Activated naive CD8-positive, alpha-beta T cell treated with anti-CD3 and anti-CD28 coated beads, Interleukin-2, amount 50 U/mL, for 24 hours (primary cell): ENCODE measurements around the gene MTCH1.
A peak's percentile ranks its signal among the peaks of the same experiment; 100 is the strongest.

Experiments used
- ATAC-seq: fragments of 150-1000 bp; cut with Tn5 transposase; one replicate; pipeline ENCODE4 v1.10.0; 2021
- DNase-seq: peaks from one replicate; pipeline ENCODE4 v3.0.0; 2021
- H3K27ac Mint-ChIP-seq: one replicate; pipeline ENCODE4 v1.8.0; 2021; ENCODE audit warnings: mild to moderate bottlenecking, mixed read lengths
- H3K27me3 Mint-ChIP-seq: one replicate; pipeline ENCODE4 v1.8.0; 2021; ENCODE audit warnings: mixed read lengths
- H3K36me3 Mint-ChIP-seq: one replicate; pipeline ENCODE4 v1.8.0; 2021; ENCODE audit warnings: low read depth, mixed read lengths
- H3K4me1 Mint-ChIP-seq: one replicate; pipeline ENCODE4 v1.8.0; 2021; ENCODE audit warnings: mixed read lengths
- H3K4me3 Mint-ChIP-seq: one replicate; pipeline ENCODE4 v1.8.0; 2021; ENCODE audit warnings: mild to moderate bottlenecking, moderate library complexity, mixed read lengths
- H3K9me3 Mint-ChIP-seq: one replicate; pipeline ENCODE4 v1.8.0; 2021; ENCODE audit warnings: mixed read lengths

The MTCH1 gene

GRCh38 chr6:36986704-36987047, 680 bp upstream of the MTCH1 start:
- Mint-ChIP-seq H3K27me3 (no peaks in the 10 kb centered on the region), H3K9me3 (no peaks in the 10 kb centered on the region), H3K27ac (peak overlapping the region; percentile 95), H3K36me3 (peaks cover 6% of the 10 kb centered on the region), H3K4me1 (peaks cover 16% of the 10 kb centered on the region), H3K4me3 (peak overlapping the region; percentile 98)
- DNase-seq = no peak
- no peak for ATAC-seq

GRCh38 chr6:36985417-36985807, 584 bp downstream of the MTCH1 start:
- Mint-ChIP-seq H3K4me3 (no peak overlapping the region), H3K27me3 (no peaks in the 10 kb centered on the region), H3K4me1 (peaks cover 25% of the 10 kb centered on the region), H3K9me3 (no peaks in the 10 kb centered on the region), H3K36me3 (peaks cover 9% of the 10 kb centered on the region), H3K27ac (no peak overlapping the region)
- ATAC-seq (no peak), DNase-seq (no peak)

- H3K4me1 Mint-ChIP-seq = peaks cover 30% of the 10 kb centered on the region
- ATAC-seq = peak; percentile 34
- peaks cover 11% of the 10 kb centered on the region for H3K36me3 Mint-ChIP-seq
- no peaks in the 10 kb centered on the region for H3K27me3 Mint-ChIP-seq
- H3K9me3 Mint-ChIP-seq = no peaks in the 10 kb centered on the region
- H3K4me3 Mint-ChIP-seq = no peak overlapping the region
- peak; percentile 73 for DNase-seq
- H3K27ac Mint-ChIP-seq = no peak overlapping the region
Observed at GRCh38 chr6:36984581-36985416, 1.2 kb downstream of the MTCH1 start.

DNA sequence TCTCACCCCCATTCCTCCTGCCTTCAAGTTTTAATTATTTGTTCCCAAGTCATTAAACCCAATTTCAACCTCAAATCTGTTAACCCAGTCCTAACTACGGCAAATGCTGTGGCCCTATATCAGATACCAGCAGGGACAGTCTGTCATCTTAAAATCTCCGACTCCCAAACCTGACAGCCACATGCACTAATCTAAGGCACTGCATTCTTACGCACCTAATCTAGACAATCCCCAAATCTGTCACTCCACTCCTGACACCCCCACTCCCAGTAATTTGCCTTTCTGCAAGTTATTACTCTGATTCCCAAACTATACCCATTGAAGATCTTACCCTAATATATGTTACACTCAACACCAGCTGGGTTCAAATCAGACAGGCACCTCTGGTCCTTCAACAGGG, 2.5 kb downstream of the MTCH1 start:
- no peak for DNase-seq
- H3K36me3 Mint-ChIP-seq = peaks cover 16% of the 10 kb centered on the region
- peaks cover 33% of the 10 kb centered on the region for H3K4me1 Mint-ChIP-seq

GRCh38 chr6:36980876-36981619, 4.9 kb downstream of the MTCH1 start:
- peaks cover 25% of the 10 kb centered on the region for H3K36me3 Mint-ChIP-seq
- H3K9me3 Mint-ChIP-seq = no peaks in the 10 kb centered on the region
- ATAC-seq (no peak), DNase-seq (no peak)
- no peaks in the 10 kb centered on the region for H3K27me3 Mint-ChIP-seq
- H3K4me3 Mint-ChIP-seq = no peak overlapping the region
- peaks cover 22% of the 10 kb centered on the region for H3K4me1 Mint-ChIP-seq
- no peak overlapping the region for H3K27ac Mint-ChIP-seq

More for the DNA sequence above, 2.5 kb downstream of the MTCH1 start:
- no peak overlapping the region for H3K4me3 Mint-ChIP-seq
- H3K27me3 Mint-ChIP-seq = no peaks in the 10 kb centered on the region
- ATAC-seq = no peak
- H3K27ac Mint-ChIP-seq = no peak overlapping the region
- H3K9me3 Mint-ChIP-seq = no peaks in the 10 kb centered on the region

- H3K4me1 Mint-ChIP-seq = peaks cover 22% of the 10 kb centered on the region
- ATAC-seq (no peak), DNase-seq (no peak)
- H3K27ac Mint-ChIP-seq = peak overlapping the region; percentile 55
- H3K9me3 Mint-ChIP-seq = no peaks in the 10 kb centered on the region
- no peak overlapping the region for H3K4me3 Mint-ChIP-seq
- H3K36me3 Mint-ChIP-seq = peaks cover 31% of the 10 kb centered on the region
- H3K27me3 Mint-ChIP-seq = no peaks in the 10 kb centered on the region
Observed at GRCh38 chr6:36980129-36980528, 5.9 kb downstream of the MTCH1 start.

DNA sequence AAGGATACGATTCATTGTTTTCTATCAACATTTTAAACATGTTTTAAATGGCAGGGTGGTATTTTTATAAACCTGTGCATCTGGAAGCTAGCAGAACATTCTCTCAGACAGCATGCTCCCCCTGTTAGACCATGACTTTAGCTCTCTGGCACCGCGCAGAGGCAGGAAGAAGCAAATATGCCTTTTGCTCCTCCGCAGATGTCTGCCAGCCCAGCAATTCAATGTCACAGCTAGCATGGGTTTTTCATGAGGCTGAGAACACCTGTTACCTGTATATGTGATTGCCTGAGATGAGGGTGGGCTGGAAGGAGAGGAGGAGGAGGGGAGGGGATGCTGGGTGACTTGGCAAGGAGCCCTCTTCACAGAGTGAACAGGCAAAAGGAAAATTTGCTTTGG, 6.7 kb downstream of the MTCH1 start:
- peaks cover 22% of the 10 kb centered on the region for H3K4me1 Mint-ChIP-seq
- H3K4me3 Mint-ChIP-seq = no peak overlapping the region
- peak overlapping the region; percentile 15 for H3K27ac Mint-ChIP-seq
- no peaks in the 10 kb centered on the region for H3K9me3 Mint-ChIP-seq
- no peaks in the 10 kb centered on the region for H3K27me3 Mint-ChIP-seq
- ATAC-seq (no peak), DNase-seq (no peak)
- H3K36me3 Mint-ChIP-seq = peaks cover 32% of the 10 kb centered on the region

GRCh38 chr6:36978421-36979346, 7.3 kb downstream of the MTCH1 start:
- Mint-ChIP-seq H3K4me3 (no peak overlapping the region), H3K9me3 (no peaks in the 10 kb centered on the region), H3K36me3 (peaks cover 34% of the 10 kb centered on the region)

GRCh38 chr6:36977470-36977941, 8.5 kb downstream of the MTCH1 start:
- Mint-ChIP-seq H3K4me3 (no peak overlapping the region), H3K36me3 (peaks cover 41% of the 10 kb centered on the region), H3K4me1 (peaks cover 22% of the 10 kb centered on the region), H3K9me3 (no peaks in the 10 kb centered on the region), H3K27ac (no peak overlapping the region), H3K27me3 (no peaks in the 10 kb centered on the region)
- ATAC-seq (no peak), DNase-seq (no peak)

More at GRCh38 chr6:36978421-36979346, 7.3 kb downstream of the MTCH1 start:
- ATAC-seq (no peak), DNase-seq (no peak)
- Mint-ChIP-seq H3K4me1 (peaks cover 22% of the 10 kb centered on the region), H3K27me3 (no peaks in the 10 kb centered on the region), H3K27ac (peak overlapping the region; percentile 15)

GRCh38 chr6:36976931-36977330, 9.1 kb downstream of the MTCH1 start:
- peaks cover 20% of the 10 kb centered on the region for H3K4me1 Mint-ChIP-seq
- ATAC-seq (no peak), DNase-seq (no peak)
- no peaks in the 10 kb centered on the region for H3K27me3 Mint-ChIP-seq
- H3K36me3 Mint-ChIP-seq = peaks cover 42% of the 10 kb centered on the region
- H3K4me3 Mint-ChIP-seq = no peak overlapping the region
- no peaks in the 10 kb centered on the region for H3K9me3 Mint-ChIP-seq
- H3K27ac Mint-ChIP-seq = no peak overlapping the region

DNA sequence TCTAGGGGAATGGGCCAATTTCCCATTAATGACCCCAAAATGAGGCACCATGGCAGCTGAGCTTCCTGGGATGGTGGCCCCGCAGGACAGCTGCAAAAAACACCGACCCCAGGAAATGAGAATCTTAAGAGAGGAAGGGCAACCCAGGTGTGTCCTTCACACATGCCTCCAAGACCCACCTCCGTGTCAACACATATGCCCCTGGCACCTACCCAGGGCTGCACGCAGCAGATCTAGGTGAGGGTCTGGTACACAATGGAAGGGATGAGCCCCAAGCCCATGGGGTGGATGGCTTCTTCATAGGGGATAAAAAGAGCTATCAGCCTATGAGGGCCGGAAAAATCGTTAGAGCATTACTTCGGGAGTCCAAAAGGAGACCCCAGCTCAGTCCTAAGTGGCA, 9.5 kb downstream of the MTCH1 start:
- ATAC-seq (no peak), DNase-seq (no peak)
- H3K36me3 Mint-ChIP-seq = peaks cover 43% of the 10 kb centered on the region
- peaks cover 15% of the 10 kb centered on the region for H3K4me1 Mint-ChIP-seq
- no peaks in the 10 kb centered on the region for H3K27me3 Mint-ChIP-seq
- no peaks in the 10 kb centered on the region for H3K9me3 Mint-ChIP-seq
- H3K4me3 Mint-ChIP-seq = no peak overlapping the region
- no peak overlapping the region for H3K27ac Mint-ChIP-seq

- DNase-seq (no peak), ATAC-seq (no peak)
- Mint-ChIP-seq H3K9me3 (no peaks in the 10 kb centered on the region), H3K4me3 (no peak overlapping the region), H3K36me3 (peaks cover 43% of the 10 kb centered on the region), H3K27me3 (no peaks in the 10 kb centered on the region), H3K4me1 (peaks cover 12% of the 10 kb centered on the region), H3K27ac (no peak overlapping the region)
Observed at GRCh38 chr6:36976007-36976264, 10.1 kb downstream of the MTCH1 start.

GRCh38 chr6:36975231-36976006, 10.6 kb downstream of the MTCH1 start:
- Mint-ChIP-seq H3K27ac (no peak overlapping the region), H3K4me3 (no peak overlapping the region), H3K27me3 (no peaks in the 10 kb centered on the region), H3K36me3 (peaks cover 43% of the 10 kb centered on the region), H3K4me1 (peaks cover 8% of the 10 kb centered on the region), H3K9me3 (no peaks in the 10 kb centered on the region)
- DNase-seq = no peak
- ATAC-seq = no peak

DNA sequence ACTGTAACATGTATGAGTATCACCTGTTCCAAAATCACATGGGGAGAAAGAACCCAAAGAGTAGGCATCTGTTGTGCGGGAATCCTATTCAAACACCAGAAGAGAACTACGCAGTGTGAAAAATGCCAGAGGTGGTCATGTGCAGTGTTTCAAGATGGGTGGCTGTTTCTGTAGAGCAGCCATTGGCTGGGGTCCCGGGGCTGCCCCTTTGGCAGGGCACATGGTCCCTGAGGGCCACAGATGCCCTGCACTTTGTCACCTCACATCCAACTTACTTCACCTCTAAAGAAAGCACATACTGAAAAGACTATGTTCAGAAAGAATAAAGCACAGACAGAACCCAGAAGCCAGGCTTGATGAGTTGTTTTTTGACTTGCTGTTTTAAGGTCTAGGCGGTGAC, 12.3 kb downstream of the MTCH1 start:
- H3K4me3 Mint-ChIP-seq = no peak overlapping the region
- peaks cover 43% of the 10 kb centered on the region for H3K36me3 Mint-ChIP-seq
- H3K4me1 Mint-ChIP-seq = no peaks in the 10 kb centered on the region
- ATAC-seq (no peak), DNase-seq (no peak)
- no peak overlapping the region for H3K27ac Mint-ChIP-seq
- no peaks in the 10 kb centered on the region for H3K27me3 Mint-ChIP-seq
- H3K9me3 Mint-ChIP-seq = no peaks in the 10 kb centered on the region
